Kidney (tissue), 14 donors: ENCODE measurements around the gene IQCN. TPM values are rescaled to one million over a fixed set of nuclear protein-coding genes. Genes with fewer than 3 reads are reported as not detected.

Experiments used
- DNase-seq, 5 donors: peaks; one replicate each; pipeline ENCODE4 v3.0.0-alpha.2; 2013 to 2020
- FAIRE-seq: peaks from 2 replicates; lab custom pipeline; 2012; peaks lifted over from hg19 to GRCh38; lab: Jason Lieb, UNC
- H3K27ac ChIP-seq, 2 donors: one replicate each; pipeline ENCODE4 v1.7.0; 2013; ENCODE audit warnings: low read depth in 2 of 2, low read length in 2 of 2, inconsistent platforms in 1 of 2
- H3K27me3 ChIP-seq: one replicate; pipeline ENCODE4 v1.7.1; 2013; ENCODE audit warnings: low read length, inconsistent platforms; ENCODE audit not compliant: control insufficient read depth, insufficient read depth
- H3K36me3 ChIP-seq, 3 donors: one replicate each; pipeline versions ENCODE4 v1.7.0 to v1.7.1; 2013; ENCODE audit warnings: low read length in 3 of 3, control low read depth in 1 of 3, inconsistent platforms in 1 of 3; ENCODE audit not compliant: insufficient read depth in 3 of 3, control insufficient read depth in 2 of 3
- H3K4me1 ChIP-seq, 3 donors: one replicate each; pipeline versions ENCODE4 v1.7.0 to v1.7.1; 2013; ENCODE audit warnings: low read length in 3 of 3, inconsistent platforms in 1 of 3, low read depth in 1 of 3; ENCODE audit not compliant: control insufficient read depth in 2 of 3, insufficient read depth in 2 of 3
- H3K4me3 ChIP-seq, 3 donors: one replicate each; pipeline versions ENCODE4 v1.7.0 to v1.8.1; 2013; ENCODE audit warnings: low read length in 3 of 3, control low read depth in 1 of 3, inconsistent platforms in 1 of 3
- H3K9ac ChIP-seq, 3 donors: one replicate each; pipeline versions ENCODE4 v1.7.0 to v1.7.1; 2013; ENCODE audit warnings: low read length in 3 of 3, control low read depth in 1 of 3, inconsistent platforms in 1 of 3
- H3K9me3 ChIP-seq, 3 donors: one replicate each; pipeline versions ENCODE4 v1.7.0 to v1.7.1; 2013; ENCODE audit warnings: low read length in 3 of 3, control low read depth in 1 of 3, inconsistent platforms in 1 of 3; ENCODE audit not compliant: control insufficient read depth in 2 of 3, insufficient read depth in 1 of 3
- CTCF ChIP-seq: IDR thresholded peaks from 3 replicates; pipeline ENCODE4 v1.5.1; 2012; ENCODE audit warnings: mild to moderate bottlenecking, moderate library complexity, borderline replicate concordance; ENCODE audit not compliant: insufficient read depth; ENCODE audit errors: extremely low read depth
- intact Hi-C: fragments of 100-400 bp; cut with DNase I; formaldehyde crosslinking; loops from one replicate; pipeline ENCODE4 v1.11.1; 2022
- microRNA-seq: library from miRNA; unstranded; fragments of <30 nt; microRNA quantifications from one replicate; pipeline ENCODE4 v1.2.0, GENCODE V29; 2020
- polyA plus RNA-seq: library from polyadenylated mRNA; stranded (reverse); fragments of 350-450 nt; fragmentation: Illumina TruSeq; extraction: RNeasy Lipid Tissue Mini Kit (QIAGEN cat#74804); gene quantifications from one replicate; pipeline ENCODE4 v1.2.3, GENCODE V29; 2014; ENCODE audit warnings: low read depth, low replicate concordance; ENCODE audit not compliant: insufficient read depth
- total RNA-seq: library from RNA; stranded (reverse); fragmentation: NEBNext Ultra II Directional; extraction: Animal tissue kit (Norgen Biotek cat#: 25700); gene quantifications from one replicate; pipeline ENCODE4 v1.2.1, GENCODE V29; 2021
- donor health status: control.
- donor health status: control.
- donor health status: control.
- donor health status: control.
- donor health status: control.
- donor health status: DM: yes; HTN: yes; CAD: no.
- donor health status: Normal renal cell carcinoma (clear cell type).

Gene IQCN
- total and polyA plus RNA-seq, 2 donors from 2014 or later = 0.82 to 6.3 TPM

- FAIRE-seq (no peak), DNase-seq (peak in 3 of 5 donors; percentile 46 to 92 (median 78))
- no peak overlapping the region for H3K27ac ChIP-seq
- intact Hi-C loops = no loop called here
- H3K9me3 ChIP-seq = no peaks in the 10 kb centered on the region
- H3K4me1 ChIP-seq = peaks cover 0 to 6% (median 3%) of the 10 kb centered on the region in 3 donors
- H3K9ac ChIP-seq = no peak overlapping the region
- no peaks in the 10 kb centered on the region for H3K27me3 ChIP-seq
- peak; percentile 50 for TF ChIP-seq CTCF
- H3K36me3 ChIP-seq = no peaks in the 10 kb centered on the region
- no peak overlapping the region for H3K4me3 ChIP-seq
Observed at GRCh38 chr19:18208098-18208951, 65.9 kb downstream of the IQCN start.

Small RNA genes lying within 50 kb of the gene (microRNA-seq; reads per million reads assigned to microRNA genes)
- 1.0 reads per million for gene MIR3188

Other genes starting within 250 kb of the IQCN start
- 3.2 TPM for gene IL12RB1, start 187.5 kb downstream of the IQCN start, total RNA-seq
- gene IL12RB1, start 187.5 kb downstream of the IQCN start, polyA plus RNA-seq = 0.45 TPM
- gene MAST3, start 176.7 kb downstream of the IQCN start, total RNA-seq = 16.0 TPM
- 5.6 TPM for gene MAST3, start 176.7 kb downstream of the IQCN start, polyA plus RNA-seq
- 29.6 TPM for gene PIK3R2, start 121.3 kb downstream of the IQCN start, total RNA-seq
- gene PIK3R2, start 121.3 kb downstream of the IQCN start, polyA plus RNA-seq = 10.1 TPM
- 109 TPM for gene IFI30, start 100.6 kb downstream of the IQCN start, total RNA-seq
- 173 TPM for gene IFI30, start 100.6 kb downstream of the IQCN start, polyA plus RNA-seq
- 11.5 TPM for gene MPV17L2, start 81.2 kb downstream of the IQCN start, total RNA-seq
- gene MPV17L2, start 81.2 kb downstream of the IQCN start, polyA plus RNA-seq = 31.1 TPM
- gene RAB3A, start 70.4 kb downstream of the IQCN start, total RNA-seq = 5.2 TPM
- 10.5 TPM for gene RAB3A, start 70.4 kb downstream of the IQCN start, polyA plus RNA-seq
- 2.0 TPM for gene PDE4C, start 48.0 kb downstream of the IQCN start, total RNA-seq
- not detected for gene PDE4C, start 48.0 kb downstream of the IQCN start, polyA plus RNA-seq
- gene JUND, start 7.2 kb upstream of the IQCN start, total RNA-seq = 181 TPM
- gene JUND, start 7.2 kb upstream of the IQCN start, polyA plus RNA-seq = 117 TPM
- gene LSM4, start 48.6 kb upstream of the IQCN start, total RNA-seq = 87.7 TPM
- gene LSM4, start 48.6 kb upstream of the IQCN start, polyA plus RNA-seq = 245 TPM
- 54.5 TPM for gene PGPEP1, start 66.1 kb upstream of the IQCN start, total RNA-seq
- 76.1 TPM for gene PGPEP1, start 66.1 kb upstream of the IQCN start, polyA plus RNA-seq
- 51.2 TPM for gene GDF15, start 111.7 kb upstream of the IQCN start, total RNA-seq
- gene GDF15, start 111.7 kb upstream of the IQCN start, polyA plus RNA-seq = 154 TPM
- 13.1 TPM for gene LRRC25, start 123.2 kb upstream of the IQCN start, total RNA-seq
- gene LRRC25, start 123.2 kb upstream of the IQCN start, polyA plus RNA-seq = 2.7 TPM
- gene SSBP4, start 144.9 kb upstream of the IQCN start, total RNA-seq = 64.9 TPM
- gene SSBP4, start 144.9 kb upstream of the IQCN start, polyA plus RNA-seq = 74.9 TPM
- 68.6 TPM for gene ISYNA1, start 163.7 kb upstream of the IQCN start, total RNA-seq
- gene ISYNA1, start 163.7 kb upstream of the IQCN start, polyA plus RNA-seq = 101 TPM
- gene ELL, start 247.6 kb upstream of the IQCN start, total RNA-seq = 25.2 TPM
- 5.7 TPM for gene ELL, start 247.6 kb upstream of the IQCN start, polyA plus RNA-seq